Esophagus squamous epithelium (tissue), 5 donors: Measurements from ENCODE around the gene RGS6. TPM values are rescaled to one million over a fixed set of nuclear protein-coding genes. Genes with fewer than 3 reads are reported as not detected.

Source experiments
- DNase-seq: peaks from one replicate; lab custom pipeline; 2025; lab: John Stamatoyannopoulos, UW
- H3K27ac ChIP-seq, 4 donors: fragments of 200-600 bp; sonication (generic); one replicate each; pipeline ENCODE4 v1.5.1; 2016 to 2019; ENCODE audit warnings: mild to moderate bottlenecking in 1 of 4
- H3K27me3 ChIP-seq, 4 donors: fragments of 200-600 bp; sonication (generic); 1 replicate in 3 of 4; 2 replicates in 1 of 4; pipeline versions ENCODE4 v1.5.1 to v1.6.0; 2017 to 2021; ENCODE audit warnings: antibody characterized with exemption in 1 of 4
- H3K36me3 ChIP-seq, 3 donors: fragments of 200-600 bp; sonication (generic); one replicate each; pipeline ENCODE4 v1.5.1; 2016 to 2019
- H3K4me1 ChIP-seq, 3 donors: fragments of 200-600 bp; sonication (generic); one replicate each; pipeline ENCODE4 v1.5.1; 2017 to 2019
- H3K4me3 ChIP-seq, 4 donors: fragments of 200-600 bp; sonication (generic); 1 replicate in 3 of 4; 2 replicates in 1 of 4; pipeline ENCODE4 v1.5.1; 2016 to 2019; ENCODE audit warnings: mild to moderate bottlenecking in 2 of 4, moderate library complexity in 1 of 4
- H3K9me3 ChIP-seq, 3 donors: fragments of 200-600 bp; sonication (generic); one replicate each; pipeline ENCODE4 v1.5.1; 2016 to 2019
- CTCF ChIP-seq, 6 experiments: fragments of 450-650 bp in 4 of 6; fragments of 200-600 bp in 2 of 6; sonication (generic) in 2 of 6; IDR thresholded peaks; one replicate each; pipeline ENCODE4 v1.5.1; 2016 to 2019; ENCODE audit warnings: antibody characterized with exemption in 6 of 6, mild to moderate bottlenecking in 4 of 6, moderate library complexity in 4 of 6
- POLR2A ChIP-seq, 4 donors: fragments of 450-650 bp; IDR thresholded peaks; one replicate each; pipeline ENCODE4 v1.6.1; 2017; ENCODE audit warnings: antibody characterized with exemption in 4 of 4, mild to moderate bottlenecking in 4 of 4, moderate library complexity in 3 of 4
- WGBS, 2 donors: methylation state at CpG; one replicate each; pipeline ENCODE4 v1.1.5; 2018; 5-methylcytosine and 5-hydroxymethylcytosine counted together
- intact Hi-C: fragments of 100-400 bp; cut with DNase I; formaldehyde crosslinking; loops from one replicate; pipeline ENCODE4 v1.15.0; 2022
- total RNA-seq, 4 donors: library from RNA; depleted of rRNA; stranded (reverse); fragments of >200 nt; gene quantifications; one replicate each; pipeline ENCODE4 v1.1.0, GENCODE V29; 2016
- donor health status: DM: yes; HTN: yes; CAD: no.

The RGS6 gene
- total RNA-seq, 4 donors from 2014 or later, result 0.06 to 0.76 (median 0.66) TPM; not detected in 1

GRCh38 chr14:72519543-72519942 is 587.3 kb downstream of the RGS6 start:
- Histone ChIP-seq H3K36me3 (no peaks in the 10 kb centered on the region), H3K9me3 (no peaks in the 10 kb centered on the region), H3K4me1 (peaks cover 0 to 26% (median 0%) of the 10 kb centered on the region in 3 donors), H3K27me3 (no peaks in the 10 kb centered on the region), H3K27ac (no peak overlapping the region), H3K4me3 (no peak overlapping the region)
- no peak for DNase-seq
- TF ChIP-seq POLR2A (IDR thresholded peaks at IDR 0.05) (no peak), CTCF (IDR thresholded peaks at IDR 0.05) (no peak)
- intact Hi-C loops, result loop anchor here (5.0 kb wide), 2 partner anchors 388 to 428 kb away; no protein-coding TSS in a partner anchor
- 75 to 83% methylated on average over 3 to 4 of the region's 4 CpGs for WGBS, 2 donors

- 66 to 81% methylated on average over 4 of the region's 4 CpGs for WGBS, 2 donors
- Histone ChIP-seq H3K36me3 (no peaks in the 10 kb centered on the region), H3K27ac (no peak overlapping the region), H3K4me3 (no peak overlapping the region), H3K4me1 (peaks cover 0 to 26% (median 0%) of the 10 kb centered on the region in 3 donors), H3K27me3 (no peaks in the 10 kb centered on the region), H3K9me3 (no peaks in the 10 kb centered on the region)
- TF ChIP-seq CTCF (IDR thresholded peaks at IDR 0.05) (no peak), POLR2A (IDR thresholded peaks at IDR 0.05) (no peak)
- intact Hi-C loops, result no loop called here
- DNase-seq, result no peak
Measured at GRCh38 chr14:72521045-72521444, 588.8 kb downstream of the RGS6 start.

GRCh38 chr14:72521968-72522741 is 589.9 kb downstream of the RGS6 start:
- no peaks in the 10 kb centered on the region for H3K9me3 ChIP-seq
- no peaks in the 10 kb centered on the region for H3K27me3 ChIP-seq
- no peak overlapping the region for H3K4me3 ChIP-seq
- TF ChIP-seq CTCF (IDR thresholded peaks at IDR 0.05) (no peak), POLR2A (IDR thresholded peaks at IDR 0.05) (no peak)
- intact Hi-C loops, result no loop called here
- H3K27ac ChIP-seq, result no peak overlapping the region
- no peaks in the 10 kb centered on the region for H3K36me3 ChIP-seq
- 73 to 79% methylated on average over 8 of the region's 8 CpGs for WGBS, 2 donors
- peaks cover 0 to 24% (median 0%) of the 10 kb centered on the region in 3 donors for H3K4me1 ChIP-seq
- DNase-seq, result no peak

- peaks cover 0 to 17% (median 0%) of the 10 kb centered on the region in 3 donors for H3K4me1 ChIP-seq
- H3K36me3 ChIP-seq, result no peaks in the 10 kb centered on the region
- no peak for DNase-seq
- no peak overlapping the region for H3K4me3 ChIP-seq
- no peak for TF ChIP-seq POLR2A (IDR thresholded peaks at IDR 0.05)
- no peak for TF ChIP-seq CTCF (IDR thresholded peaks at IDR 0.05)
- H3K9me3 ChIP-seq, result no peaks in the 10 kb centered on the region
- no peak overlapping the region for H3K27ac ChIP-seq
- WGBS, 2 donors, result 86 to 94% methylated on average over 3 to 4 of the region's 4 CpGs
- H3K27me3 ChIP-seq, result no peaks in the 10 kb centered on the region
- intact Hi-C loops, result no loop called here
Measured at GRCh38 chr14:72522847-72523246, 590.6 kb downstream of the RGS6 start.
